GM10266 (cell line): ENCODE measurements around the gene WDR5B.

Experiments used
- DNase-seq: peaks from one replicate; pipeline ENCODE4 v3.0.0; 2012; ENCODE audit errors: extremely low spot score
- TF ChIP-seq, protein P1 (sequence below): IDR thresholded peaks from 2 replicates; pipeline ENCODE4 v1.5.1; 2012; ENCODE audit warnings: mild to moderate bottlenecking, low read depth; ENCODE audit not compliant: control insufficient read depth, insufficient read depth; ENCODE audit errors: missing control alignments

The WDR5B gene

DNA sequence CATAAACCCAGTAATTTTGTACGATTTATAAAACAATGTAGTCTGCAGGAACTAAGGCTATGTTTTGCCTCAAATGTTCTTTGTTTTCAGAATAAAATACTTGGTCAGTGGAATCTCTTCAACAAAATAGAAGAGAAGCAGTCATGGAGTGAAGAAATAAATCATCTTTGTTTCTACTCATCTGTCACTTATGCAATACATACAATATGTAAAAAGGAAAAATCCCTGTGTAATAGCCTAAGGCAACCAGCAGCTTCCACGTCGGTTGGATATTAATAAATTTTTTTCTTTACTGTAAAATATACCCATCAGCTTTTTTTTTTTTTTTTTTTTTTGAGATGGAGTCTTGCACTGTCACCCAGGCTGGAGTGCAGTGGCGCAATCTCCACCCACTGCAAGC, 5.2 kb upstream of the WDR5B start:
- TF ChIP-seq, protein P1, sequence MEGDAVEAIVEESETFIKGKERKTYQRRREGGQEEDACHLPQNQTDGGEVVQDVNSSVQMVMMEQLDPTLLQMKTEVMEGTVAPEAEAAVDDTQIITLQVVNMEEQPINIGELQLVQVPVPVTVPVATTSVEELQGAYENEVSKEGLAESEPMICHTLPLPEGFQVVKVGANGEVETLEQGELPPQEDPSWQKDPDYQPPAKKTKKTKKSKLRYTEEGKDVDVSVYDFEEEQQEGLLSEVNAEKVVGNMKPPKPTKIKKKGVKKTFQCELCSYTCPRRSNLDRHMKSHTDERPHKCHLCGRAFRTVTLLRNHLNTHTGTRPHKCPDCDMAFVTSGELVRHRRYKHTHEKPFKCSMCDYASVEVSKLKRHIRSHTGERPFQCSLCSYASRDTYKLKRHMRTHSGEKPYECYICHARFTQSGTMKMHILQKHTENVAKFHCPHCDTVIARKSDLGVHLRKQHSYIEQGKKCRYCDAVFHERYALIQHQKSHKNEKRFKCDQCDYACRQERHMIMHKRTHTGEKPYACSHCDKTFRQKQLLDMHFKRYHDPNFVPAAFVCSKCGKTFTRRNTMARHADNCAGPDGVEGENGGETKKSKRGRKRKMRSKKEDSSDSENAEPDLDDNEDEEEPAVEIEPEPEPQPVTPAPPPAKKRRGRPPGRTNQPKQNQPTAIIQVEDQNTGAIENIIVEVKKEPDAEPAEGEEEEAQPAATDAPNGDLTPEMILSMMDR, result no peak
- no peak for DNase-seq

DNA sequence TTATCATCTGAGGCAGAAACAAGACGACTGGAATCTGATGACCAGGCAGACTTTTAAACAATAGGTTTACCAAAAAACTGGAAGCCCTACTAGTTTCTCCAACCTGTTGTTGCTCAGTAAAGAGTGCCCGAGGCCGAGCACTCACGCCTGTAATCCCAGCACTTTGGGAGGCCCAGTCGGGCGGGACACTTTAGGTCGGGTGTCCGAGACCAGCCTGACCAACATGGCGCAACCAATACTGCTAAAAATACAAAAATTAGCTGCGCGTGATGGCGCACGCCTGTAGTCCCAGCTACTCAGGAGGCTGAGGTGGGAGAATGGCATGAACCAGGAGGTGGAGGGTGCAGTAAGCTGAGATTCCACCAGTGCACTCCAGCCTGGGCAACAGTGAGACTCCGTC, 1.1 kb upstream of the WDR5B start:
- no peak for DNase-seq
- TF ChIP-seq, protein P1, result no peak

DNA sequence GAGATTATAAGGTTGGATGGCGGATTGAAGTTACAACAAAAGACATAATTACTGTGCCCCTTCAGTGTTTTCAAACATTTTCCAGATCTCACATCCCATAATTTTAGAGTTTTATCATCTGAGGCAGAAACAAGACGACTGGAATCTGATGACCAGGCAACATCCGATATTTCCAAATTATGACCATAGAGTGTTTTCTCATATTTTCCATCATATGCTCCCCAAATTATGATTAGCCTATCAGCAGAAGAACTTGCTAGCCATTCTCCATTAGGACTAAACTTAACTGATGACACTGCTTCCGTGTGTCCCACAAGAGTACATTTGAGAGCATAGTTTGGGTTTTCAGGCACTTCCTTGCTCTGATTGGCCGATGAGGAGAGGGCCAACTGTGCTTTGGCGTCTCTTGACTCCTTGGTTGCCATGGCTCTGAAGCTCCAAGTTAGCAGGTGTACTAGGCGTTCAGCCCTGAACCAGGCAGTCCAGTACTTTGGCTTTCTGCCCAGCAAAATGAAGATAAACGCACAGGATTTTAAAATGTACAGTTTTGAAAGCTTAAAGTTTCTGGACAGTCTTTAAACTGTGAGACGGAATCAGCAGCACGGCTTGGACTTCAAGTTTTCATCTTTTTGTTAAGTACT, 638 bp downstream of the WDR5B start:
- DNase-seq, result peak; percentile 60
- TF ChIP-seq, protein P1, result no peak

DNA sequence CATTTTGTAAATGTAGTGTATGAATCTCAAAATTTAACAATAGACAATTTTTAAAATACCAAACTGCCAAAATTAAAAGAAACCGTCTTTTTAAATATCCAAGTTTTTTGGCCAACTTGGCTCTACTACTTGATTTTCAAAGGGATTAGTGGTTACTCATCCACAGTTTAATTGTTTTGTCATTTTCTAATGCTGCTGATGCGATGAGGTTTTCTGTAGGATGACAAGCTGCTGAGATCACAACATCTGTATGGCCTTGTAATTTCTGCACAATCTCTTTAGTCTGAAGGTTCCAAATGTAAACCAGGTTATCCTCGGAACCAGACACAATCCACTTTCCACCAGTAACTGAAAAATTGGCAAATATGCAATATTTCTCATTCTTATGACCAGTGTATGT, 1.5 kb downstream of the WDR5B start:
- TF ChIP-seq, protein P1, result no peak
- no peak for DNase-seq

DNA sequence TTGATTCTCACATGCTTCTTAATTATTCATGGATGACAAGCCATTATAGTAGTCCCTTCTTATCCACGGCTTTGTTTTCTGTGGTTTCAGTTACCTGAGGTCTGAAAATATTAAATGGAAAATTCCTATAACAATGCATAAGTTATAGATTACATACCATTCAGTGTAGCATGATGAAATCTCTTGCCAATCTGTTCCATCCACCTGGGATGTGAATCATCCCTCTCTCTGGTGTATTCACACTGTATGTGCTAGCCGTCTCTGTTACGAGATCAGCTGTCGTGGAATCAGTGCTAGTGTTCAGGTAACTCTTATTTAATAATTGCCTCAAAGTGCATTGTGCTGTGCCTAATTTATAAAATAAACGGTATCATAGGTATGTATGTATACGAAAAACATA, 5.2 kb downstream of the WDR5B start:
- DNase-seq, result no peak
- TF ChIP-seq, protein P1, result no peak

DNA sequence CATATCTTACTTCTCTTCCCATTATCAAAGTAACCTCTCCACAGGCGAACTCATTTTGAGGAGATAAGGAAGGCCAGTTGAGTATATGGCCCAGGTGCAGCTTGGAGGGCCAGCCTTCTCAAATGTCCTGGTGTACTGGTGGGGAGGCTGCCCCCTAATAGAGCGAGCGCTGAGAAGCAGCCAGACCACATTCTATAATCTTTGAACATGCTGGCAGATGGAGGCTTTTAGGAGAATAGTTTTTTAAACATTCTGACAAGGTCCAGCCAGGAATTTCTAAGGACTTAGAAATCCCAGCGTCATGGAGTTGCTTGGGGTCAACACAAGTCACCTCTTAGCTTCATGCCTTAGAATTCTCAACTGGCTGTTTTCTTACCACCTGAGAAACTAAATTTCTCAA, 5.8 kb downstream of the WDR5B start:
- no peak for DNase-seq
- TF ChIP-seq, protein P1, result no peak

DNA sequence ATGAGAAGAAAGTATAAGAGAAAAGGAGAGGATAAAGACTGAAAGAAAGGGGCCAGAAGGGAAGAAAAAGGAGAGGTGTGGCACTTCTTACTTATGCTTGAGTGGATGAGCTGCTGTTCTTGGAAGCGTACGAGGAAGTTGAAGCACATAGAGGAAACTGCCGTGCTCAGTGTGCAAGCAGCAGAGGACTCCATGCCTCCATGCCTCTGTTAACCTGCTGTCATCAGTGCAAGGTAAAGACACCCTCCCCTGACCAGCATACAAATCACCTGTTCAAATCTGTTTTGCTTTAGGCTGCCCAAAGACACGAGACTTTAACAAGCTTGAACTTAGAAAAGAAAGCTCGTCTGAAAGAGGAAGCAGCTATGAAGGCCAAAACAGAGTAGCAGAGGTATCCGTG, 6.4 kb downstream of the WDR5B start:
- no peak for DNase-seq
- TF ChIP-seq, protein P1, result no peak
